ENCODE data around the gene HORMAD2. TPM values are rescaled to one million over a fixed set of nuclear protein-coding genes. Genes with fewer than 3 reads are reported as not detected.

The HORMAD2 gene
- total and polyA plus RNA-seq, 2 experiments from 2014 or later = not detected

DNA sequence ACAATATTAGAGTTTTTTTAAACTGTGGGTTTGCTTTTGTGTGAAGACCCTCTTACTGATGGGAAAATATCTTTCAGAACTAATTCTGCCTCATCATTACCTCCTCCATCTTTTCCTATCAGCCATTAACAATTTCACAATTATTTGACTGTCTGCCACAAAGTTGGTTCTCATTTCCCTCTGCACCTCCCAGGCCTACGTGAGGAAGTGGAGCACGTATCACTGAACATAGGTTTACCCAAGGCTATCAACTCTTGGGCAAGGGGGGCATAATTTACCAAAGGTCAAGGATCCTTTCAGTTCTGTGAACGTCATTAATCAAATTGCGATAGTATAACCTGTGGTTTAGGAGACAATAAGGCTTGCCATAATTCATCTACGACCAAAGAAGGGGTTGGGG, 106.2 kb downstream of the HORMAD2 start:
- Histone ChIP-seq H3K36me3 (ENCODE audit: low read depth) (no peaks in the 10 kb centered on the region), H3F3A (ENCODE audit: insufficient read depth) (no peaks in the 10 kb centered on the region), H4K20me1 (ENCODE audit: insufficient read depth) (no peaks in the 10 kb centered on the region), H3K4me3 (no peak overlapping the region), H3K9ac (no peak overlapping the region), H2AFZ (no peak overlapping the region), H3K4me1 (ENCODE audit: insufficient read depth) (no peaks in the 10 kb centered on the region), H3K27ac (no peak overlapping the region), H3K9me2 (ENCODE audit: insufficient read depth) (no peaks in the 10 kb centered on the region), H3K4me2 (ENCODE audit: unreplicated experiment) (no peak overlapping the region), H3K79me2 (ENCODE audit: insufficient read depth) (no peaks in the 10 kb centered on the region), H3K27me3 (replicated peaks; ENCODE audit: insufficient read depth) (no peaks in the 10 kb centered on the region), H3K9me3 (ENCODE audit: low read depth) (no peaks in the 10 kb centered on the region)
- WGBS, 2 experiments (ENCODE audit: low coverage in 1 of 2, low lambda C conversion rate in 2 of 2, missing lambda C conversion rate in 2 of 2) = 84 to 86% methylated on average over 5 of the region's 5 CpGs
- in situ Hi-C loops (cut with MboI) = no loop called here
- TF ChIP-seq EZH2phosphoT487 (IDR thresholded peaks at IDR 0.05; ENCODE audit: insufficient read depth, low read depth) = no peak
- no peak for TF ChIP-seq EZH2 (IDR thresholded peaks at IDR 0.05; ENCODE audit: insufficient read depth, poor library complexity, severe bottlenecking)
- no peak for DNase-seq

DNA sequence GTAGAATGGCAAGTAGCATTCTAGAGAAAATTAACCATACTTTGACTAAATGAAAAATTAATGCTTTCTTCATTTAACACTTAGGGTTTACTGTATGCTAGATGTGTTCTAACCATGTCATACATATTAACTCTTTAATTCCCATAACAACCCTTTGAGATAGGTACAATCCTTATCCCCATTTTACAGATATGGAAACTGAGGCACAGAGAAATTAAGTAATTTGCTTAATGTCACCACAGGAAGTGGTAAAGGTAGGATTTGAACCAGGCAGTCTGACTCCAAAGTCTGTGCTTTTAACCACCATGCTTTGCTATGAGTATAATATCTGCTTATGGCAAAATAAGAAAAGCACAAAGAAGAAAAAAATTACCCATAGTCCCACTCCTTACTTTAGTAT, 106.8 kb downstream of the HORMAD2 start:
- no peak for TF ChIP-seq EZH2 (IDR thresholded peaks at IDR 0.05; ENCODE audit: insufficient read depth, poor library complexity, severe bottlenecking)
- no peak for TF ChIP-seq EZH2phosphoT487 (IDR thresholded peaks at IDR 0.05; ENCODE audit: insufficient read depth, low read depth)

GRCh38 chr22:30187529-30188407, 107.5 kb downstream of the HORMAD2 start:
- Histone ChIP-seq H3K4me1 (ENCODE audit: insufficient read depth) (no peaks in the 10 kb centered on the region), H3K27ac (no peak overlapping the region), H4K20me1 (ENCODE audit: insufficient read depth) (no peaks in the 10 kb centered on the region), H3K4me3 (no peak overlapping the region), H3K79me2 (ENCODE audit: insufficient read depth) (no peaks in the 10 kb centered on the region), H3K9me3 (ENCODE audit: low read depth) (no peaks in the 10 kb centered on the region), H3K36me3 (ENCODE audit: low read depth) (no peaks in the 10 kb centered on the region), H3K4me2 (ENCODE audit: unreplicated experiment) (no peak overlapping the region), H3K9me2 (ENCODE audit: insufficient read depth) (no peaks in the 10 kb centered on the region), H3K27me3 (replicated peaks; ENCODE audit: insufficient read depth) (no peaks in the 10 kb centered on the region), H2AFZ (no peak overlapping the region), H3F3A (ENCODE audit: insufficient read depth) (no peaks in the 10 kb centered on the region), H3K9ac (no peak overlapping the region)
- no peak for TF ChIP-seq EZH2phosphoT487 (IDR thresholded peaks at IDR 0.05; ENCODE audit: insufficient read depth, low read depth)
- no peak for TF ChIP-seq EZH2 (IDR thresholded peaks at IDR 0.05; ENCODE audit: insufficient read depth, poor library complexity, severe bottlenecking)
- DNase-seq = peak; percentile 15
- 63 to 69% methylated on average over 3 of the region's 3 CpGs for WGBS, 2 experiments (ENCODE audit: low coverage in 1 of 2, low lambda C conversion rate in 2 of 2, missing lambda C conversion rate in 2 of 2)
- in situ Hi-C loops (cut with MboI) = no loop called here

More for the DNA sequence above, 106.8 kb downstream of the HORMAD2 start:
- Histone ChIP-seq H3K36me3 (ENCODE audit: low read depth) (no peaks in the 10 kb centered on the region), H3K27ac (no peak overlapping the region), H3K4me2 (ENCODE audit: unreplicated experiment) (no peak overlapping the region), H3K9ac (no peak overlapping the region), H2AFZ (no peak overlapping the region), H3K9me3 (ENCODE audit: low read depth) (no peaks in the 10 kb centered on the region), H4K20me1 (ENCODE audit: insufficient read depth) (no peaks in the 10 kb centered on the region), H3K27me3 (replicated peaks; ENCODE audit: insufficient read depth) (no peaks in the 10 kb centered on the region), H3F3A (ENCODE audit: insufficient read depth) (no peaks in the 10 kb centered on the region), H3K9me2 (ENCODE audit: insufficient read depth) (no peaks in the 10 kb centered on the region), H3K4me1 (ENCODE audit: insufficient read depth) (no peaks in the 10 kb centered on the region), H3K4me3 (no peak overlapping the region), H3K79me2 (ENCODE audit: insufficient read depth) (no peaks in the 10 kb centered on the region)
- DNase-seq = no peak
- in situ Hi-C loops (cut with MboI) = no loop called here

DNA sequence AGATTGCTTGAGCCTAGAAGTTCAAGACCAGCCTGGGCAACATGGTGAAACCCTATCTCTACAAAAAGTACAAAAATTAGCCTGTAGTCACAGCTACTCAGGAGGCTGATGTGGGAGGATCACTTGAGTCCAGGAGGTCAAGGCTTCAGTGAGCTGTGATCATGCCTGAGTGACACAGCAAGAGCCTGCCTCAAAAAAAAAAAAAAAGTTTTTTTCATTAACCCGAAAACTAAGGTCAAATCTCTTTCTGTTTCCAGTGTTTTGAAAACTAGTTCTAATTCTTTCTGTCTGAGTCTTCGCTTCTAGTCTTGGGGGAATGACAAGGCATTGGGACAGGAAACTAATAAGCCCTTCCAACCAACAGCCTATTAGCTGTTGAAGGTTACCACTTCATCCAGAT, 108.6 kb downstream of the HORMAD2 start:
- Histone ChIP-seq H3K4me2 (ENCODE audit: unreplicated experiment) (no peak overlapping the region), H3K9me2 (ENCODE audit: insufficient read depth) (no peaks in the 10 kb centered on the region), H2AFZ (no peak overlapping the region), H3K4me1 (ENCODE audit: insufficient read depth) (no peaks in the 10 kb centered on the region), H3K27ac (no peak overlapping the region), H3K36me3 (ENCODE audit: low read depth) (no peaks in the 10 kb centered on the region), H3K79me2 (ENCODE audit: insufficient read depth) (no peaks in the 10 kb centered on the region), H3K4me3 (no peak overlapping the region), H3K9ac (no peak overlapping the region), H3K9me3 (ENCODE audit: low read depth) (no peaks in the 10 kb centered on the region), H4K20me1 (ENCODE audit: insufficient read depth) (no peaks in the 10 kb centered on the region), H3F3A (ENCODE audit: insufficient read depth) (peaks cover 2% of the 10 kb centered on the region), H3K27me3 (replicated peaks; ENCODE audit: insufficient read depth) (no peaks in the 10 kb centered on the region)
- 92 to 93% methylated on average over 2 of the region's 2 CpGs for WGBS, 2 experiments (ENCODE audit: low coverage in 1 of 2, low lambda C conversion rate in 2 of 2, missing lambda C conversion rate in 2 of 2)
- in situ Hi-C loops (cut with MboI) = no loop called here
- no peak for DNase-seq
- TF ChIP-seq EZH2phosphoT487 (IDR thresholded peaks at IDR 0.05; ENCODE audit: insufficient read depth, low read depth) = no peak
- TF ChIP-seq EZH2 (IDR thresholded peaks at IDR 0.05; ENCODE audit: insufficient read depth, poor library complexity, severe bottlenecking) = no peak
